Muscle of leg (tissue), 11 donors: ENCODE results near the gene NACA. TPM values are rescaled to one million over a fixed set of nuclear protein-coding genes. Genes with fewer than 3 reads are reported as not detected.

Experiments used
- DNase-seq: peaks from one replicate; pipeline ENCODE4 v3.0.0; 2013
- H3K27ac ChIP-seq: one replicate; pipeline ENCODE4 v1.5.1; 2013; ENCODE audit warnings: mild to moderate bottlenecking, low read length, control low read depth
- H3K27me3 ChIP-seq: one replicate; pipeline ENCODE4 v1.6.1; 2013; ENCODE audit warnings: low read length; ENCODE audit not compliant: control insufficient read depth, insufficient read depth
- H3K36me3 ChIP-seq: one replicate; pipeline ENCODE4 v1.6.1; 2013; ENCODE audit warnings: low read length; ENCODE audit not compliant: control insufficient read depth, insufficient read depth
- H3K4me1 ChIP-seq: one replicate; pipeline ENCODE4 v1.6.1; 2013; ENCODE audit warnings: low read length; ENCODE audit not compliant: control insufficient read depth, insufficient read depth
- H3K4me3 ChIP-seq: one replicate; pipeline ENCODE4 v1.5.1; 2013; ENCODE audit warnings: low read length, control low read depth
- H3K9me3 ChIP-seq: replicated peaks from 2 replicates; pipeline ENCODE4 v1.6.1; 2013; ENCODE audit warnings: low read depth, low read length; ENCODE audit not compliant: control insufficient read depth
- WGBS: methylation state at CpG from one replicate; pipeline ENCODE4 v1.1.5; 2013; ENCODE audit warnings: missing lambda C conversion rate; ENCODE audit not compliant: insufficient coverage; 5-methylcytosine and 5-hydroxymethylcytosine counted together
- polyA plus RNA-seq, 8 donors: library from polyadenylated mRNA; unstranded; fragments of 120-200 nt; gene quantifications; one replicate each; pipeline versions ENCODE4 v1.2.1 to v1.2.3, GENCODE V29; 2013; ENCODE audit warnings: inconsistent platforms in 1 of 8, low replicate concordance in 1 of 8; ENCODE audit not compliant: insufficient read length in 8 of 8, insufficient read depth in 1 of 8
- total RNA-seq: library from RNA; stranded (reverse); fragments of 120-200 nt; gene quantifications from one replicate; pipeline ENCODE4 v1.2.4, GENCODE V29; 2013

NACA gene
- total and polyA plus RNA-seq, 9 donors: 1,652 to 2,423 (median 2,073) TPM

GRCh38 chr12:56678852-56679251 is 46.2 kb downstream of the NACA start:
- no peak for DNase-seq
- Histone ChIP-seq H3K27me3 (no peaks in the 10 kb centered on the region), H3K27ac (no peak overlapping the region), H3K36me3 (peaks cover 28% of the 10 kb centered on the region), H3K4me1 (no peaks in the 10 kb centered on the region), H3K9me3 (no peaks in the 10 kb centered on the region), H3K4me3 (no peak overlapping the region)
- 95% methylated on average over 2 of the region's 2 CpGs for WGBS

- Histone ChIP-seq H3K4me3 (no peak overlapping the region), H3K36me3 (peaks cover 25% of the 10 kb centered on the region), H3K4me1 (no peaks in the 10 kb centered on the region), H3K27ac (no peak overlapping the region), H3K27me3 (no peaks in the 10 kb centered on the region), H3K9me3 (no peaks in the 10 kb centered on the region)
- DNase-seq: no peak
- WGBS: no CpG with 5 or more reads among the region's 1 CpG
Measured at GRCh38 chr12:56677680-56678079, 47.4 kb downstream of the NACA start.

- 61% methylated on average over 3 of the region's 11 CpGs for WGBS
- peaks cover 27% of the 10 kb centered on the region for H3K36me3 ChIP-seq
- H3K9me3 ChIP-seq: no peaks in the 10 kb centered on the region
- DNase-seq: peak; percentile 60
- peak overlapping the region; percentile 20 for H3K27ac ChIP-seq
- H3K27me3 ChIP-seq: no peaks in the 10 kb centered on the region
- H3K4me3 ChIP-seq: no peak overlapping the region
- no peaks in the 10 kb centered on the region for H3K4me1 ChIP-seq
Measured at GRCh38 chr12:56676851-56677580, 48.1 kb downstream of the NACA start.

GRCh38 chr12:56671608-56672007 is 53.5 kb downstream of the NACA start:
- no peaks in the 10 kb centered on the region for H3K27me3 ChIP-seq
- whole genome bisulfite sequencing: 89% methylated on average over 2 of the region's 2 CpGs
- H3K9me3 ChIP-seq: no peaks in the 10 kb centered on the region
- DNase-seq: no peak
- no peak overlapping the region for H3K4me3 ChIP-seq
- H3K4me1 ChIP-seq: no peaks in the 10 kb centered on the region
- no peak overlapping the region for H3K27ac ChIP-seq
- peaks cover 40% of the 10 kb centered on the region for H3K36me3 ChIP-seq

- Histone ChIP-seq H3K4me3 (no peak overlapping the region), H3K27ac (no peak overlapping the region), H3K4me1 (no peaks in the 10 kb centered on the region), H3K36me3 (peaks cover 41% of the 10 kb centered on the region), H3K9me3 (no peaks in the 10 kb centered on the region), H3K27me3 (no peaks in the 10 kb centered on the region)
- WGBS: 80% methylated on average over 1 of the region's 4 CpGs
- DNase-seq: no peak
Measured at GRCh38 chr12:56670836-56671235, 54.3 kb downstream of the NACA start.

- DNase-seq: no peak
- H3K9me3 ChIP-seq: no peaks in the 10 kb centered on the region
- H3K27me3 ChIP-seq: no peaks in the 10 kb centered on the region
- H3K27ac ChIP-seq: no peak overlapping the region
- H3K4me1 ChIP-seq: no peaks in the 10 kb centered on the region
- no CpG with 5 or more reads among the region's 2 CpGs for WGBS
- H3K4me3 ChIP-seq: no peak overlapping the region
- peaks cover 42% of the 10 kb centered on the region for H3K36me3 ChIP-seq
Measured at GRCh38 chr12:56668197-56668457, 57.0 kb downstream of the NACA start.

Other genes with a start within 250 kb of the NACA start
- gene GLS2, start 237.1 kb downstream of the NACA start, total RNA-seq: 0.09 TPM
- gene GLS2, start 237.1 kb downstream of the NACA start, polyA plus RNA-seq: under 1 TPM in 7 of 8 donors, not detected in 1; 0.32 to 0.78 (median 0.41) TPM
- gene RBMS2, start 203.5 kb downstream of the NACA start, total RNA-seq: 19.6 TPM
- 10 to 100 TPM; 13.0 to 29.3 (median 19.2) TPM for gene RBMS2, start 203.5 kb downstream of the NACA start, polyA plus RNA-seq
- 17.6 TPM for gene BAZ2A, start 95.0 kb downstream of the NACA start, total RNA-seq
- gene BAZ2A, start 95.0 kb downstream of the NACA start, polyA plus RNA-seq: 10 to 100 TPM; 26.4 to 44.8 (median 37.6) TPM
- gene ATP5F1B, start 79.3 kb downstream of the NACA start, total RNA-seq: 428 TPM
- 100 to 1,000 TPM; 633 to 733 (median 708) TPM for gene ATP5F1B, start 79.3 kb downstream of the NACA start, polyA plus RNA-seq
- 73.6 TPM for gene PTGES3, start 37.0 kb downstream of the NACA start, total RNA-seq
- 100 to 1,000 TPM; 199 to 246 (median 205) TPM for gene PTGES3, start 37.0 kb downstream of the NACA start, polyA plus RNA-seq
- gene PRIM1, start 27.0 kb upstream of the NACA start, total RNA-seq: 12.2 TPM
- 10 to 100 TPM in 6 of 8 donors, 1 to 10 TPM in 2; 9.3 to 13.9 (median 10.4) TPM for gene PRIM1, start 27.0 kb upstream of the NACA start, polyA plus RNA-seq
- gene HSD17B6, start 38.0 kb upstream of the NACA start, total RNA-seq: 0.13 TPM
- under 1 TPM; 0.15 to 0.64 (median 0.44) TPM for gene HSD17B6, start 38.0 kb upstream of the NACA start, polyA plus RNA-seq
- 0.22 TPM for gene SDR9C7, start 209.1 kb upstream of the NACA start, total RNA-seq
- gene SDR9C7, start 209.1 kb upstream of the NACA start, polyA plus RNA-seq: under 1 TPM; 0.17 to 0.59 (median 0.24) TPM
- gene RDH16, start 232.3 kb upstream of the NACA start, total RNA-seq: 0.27 TPM
- under 1 TPM; 0.12 to 0.50 (median 0.24) TPM for gene RDH16, start 232.3 kb upstream of the NACA start, polyA plus RNA-seq